ENCODE results near the gene CTXN2. TPM values are rescaled to one million over a fixed set of nuclear protein-coding genes. Genes with fewer than 3 reads are reported as not detected.

CTXN2 gene
- total and polyA plus RNA-seq, 2 of the 4 experiments (the other 2 are of a cell fraction): not detected

DNA sequence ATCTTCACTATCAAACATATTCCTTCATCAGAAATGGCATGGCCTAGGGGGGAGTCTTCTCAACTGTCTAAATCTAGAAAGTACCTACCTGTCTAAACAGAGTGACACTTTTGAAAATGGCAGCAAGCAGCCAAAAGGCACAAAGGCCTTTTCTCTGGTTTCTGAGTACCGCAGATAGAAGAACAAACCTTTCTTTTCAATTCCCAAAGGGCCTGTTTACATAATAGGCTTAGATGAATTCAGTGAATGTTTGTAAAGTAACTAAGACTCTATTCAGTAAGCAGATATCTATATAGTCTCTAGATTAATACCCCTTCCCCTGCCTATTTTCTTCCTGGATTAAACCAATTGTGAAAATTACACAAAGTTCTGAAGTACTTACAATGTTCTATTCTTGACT is 20.5 kb upstream of the CTXN2 start:
- no peaks in the 10 kb centered on the region for H3K27me3 ChIP-seq (ENCODE audit: control insufficient read depth, insufficient read depth, low read length)
- H3K4me1 ChIP-seq (ENCODE audit: control insufficient read depth, insufficient read depth, low read length): no peaks in the 10 kb centered on the region
- H3K4me2 ChIP-seq (ENCODE audit: low read depth, low read length): no peak overlapping the region
- no peak overlapping the region for H3K23ac ChIP-seq (ENCODE audit: low read depth, low read length)
- H4K8ac ChIP-seq (ENCODE audit: low read depth in 2 of 2, low read length in 2 of 2): no peak overlapping the region
- no TSS peak for BruUV-seq (replicated peaks)
- no CpG with 5 or more reads among the region's 1 CpG for WGBS, 2 experiments (ENCODE audit: extremely low coverage in 2 of 2, insufficient read length in 1 of 2)
- dilution Hi-C loops (cut with HindIII; ENCODE audit: low sequenced_read_pairs, unreplicated experiment): no loop called here
- ATAC-seq (ENCODE audit: low read depth): no peak
- H4K20me1 ChIP-seq (ENCODE audit: insufficient read depth, low read length): no peaks in the 10 kb centered on the region
- H2BK15ac ChIP-seq (ENCODE audit: low read depth, low read length): no peak overlapping the region
- H3K4me3 ChIP-seq (ENCODE audit: insufficient read depth, low read depth, low read length): no peak overlapping the region
- no peak overlapping the region for H3K4ac ChIP-seq (ENCODE audit: low read depth, low read length)
- H3K79me1 ChIP-seq (ENCODE audit: low read depth in 1 of 2, low read length in 2 of 2): peaks cover 8 to 14% of the 10 kb centered on the region in 2 experiments; a peak in 3 of 4 replicates
- no peak overlapping the region for H3K9ac ChIP-seq (ENCODE audit: low read depth, low read length)
- H2BK120ac ChIP-seq (ENCODE audit: low read depth, low read length): no peak overlapping the region
- TF ChIP-seq BHLHE40 (IDR thresholded peaks at IDR 0.05; ENCODE audit: low read depth, low read length) (no peak), POLR2A (IDR thresholded peaks at IDR 0.05; ENCODE audit: low read depth, low read length) (no peak), FOS (IDR thresholded peaks at IDR 0.05; ENCODE audit: low read depth, low read length) (no peak), MAFK (IDR thresholded peaks at IDR 0.05; ENCODE audit: low read depth, low read length) (no peak), NFE2L2 (IDR thresholded peaks at IDR 0.05; ENCODE audit: low read depth, low read length) (no peak), SMC3 (IDR thresholded peaks at IDR 0.05; ENCODE audit: low read depth, low read length) (no peak), CHD1 (IDR thresholded peaks at IDR 0.05; ENCODE audit: low read depth, low read length) (no peak), MAZ (IDR thresholded peaks at IDR 0.05; ENCODE audit: borderline replicate concordance, low read depth, low read length) (no peak), RFX5 (IDR thresholded peaks at IDR 0.05; ENCODE audit: low read depth, low read length) (no peak), RAD21 (IDR thresholded peaks at IDR 0.05; ENCODE audit: low read length) (no peak), MXI1 (IDR thresholded peaks at IDR 0.05; ENCODE audit: borderline replicate concordance, low read depth, low read length) (no peak), CTCF (conservative IDR thresholded peaks at IDR 0.05; ENCODE audit: low read depth, low read length) (no peak), RCOR1 (IDR thresholded peaks at IDR 0.05; ENCODE audit: insufficient replicate concordance, low read length) (no peak), CEBPB (IDR thresholded peaks at IDR 0.05; ENCODE audit: low read depth, low read length) (no peak)
- TF ChIP-seq, protein P1, sequence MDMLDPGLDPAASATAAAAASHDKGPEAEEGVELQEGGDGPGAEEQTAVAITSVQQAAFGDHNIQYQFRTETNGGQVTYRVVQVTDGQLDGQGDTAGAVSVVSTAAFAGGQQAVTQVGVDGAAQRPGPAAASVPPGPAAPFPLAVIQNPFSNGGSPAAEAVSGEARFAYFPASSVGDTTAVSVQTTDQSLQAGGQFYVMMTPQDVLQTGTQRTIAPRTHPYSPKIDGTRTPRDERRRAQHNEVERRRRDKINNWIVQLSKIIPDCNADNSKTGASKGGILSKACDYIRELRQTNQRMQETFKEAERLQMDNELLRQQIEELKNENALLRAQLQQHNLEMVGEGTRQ (IDR thresholded peaks at IDR 0.05; ENCODE audit: low read depth, low read length): no peak
- TF ChIP-seq, protein P2, sequence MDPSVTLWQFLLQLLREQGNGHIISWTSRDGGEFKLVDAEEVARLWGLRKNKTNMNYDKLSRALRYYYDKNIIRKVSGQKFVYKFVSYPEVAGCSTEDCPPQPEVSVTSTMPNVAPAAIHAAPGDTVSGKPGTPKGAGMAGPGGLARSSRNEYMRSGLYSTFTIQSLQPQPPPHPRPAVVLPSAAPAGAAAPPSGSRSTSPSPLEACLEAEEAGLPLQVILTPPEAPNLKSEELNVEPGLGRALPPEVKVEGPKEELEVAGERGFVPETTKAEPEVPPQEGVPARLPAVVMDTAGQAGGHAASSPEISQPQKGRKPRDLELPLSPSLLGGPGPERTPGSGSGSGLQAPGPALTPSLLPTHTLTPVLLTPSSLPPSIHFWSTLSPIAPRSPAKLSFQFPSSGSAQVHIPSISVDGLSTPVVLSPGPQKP (IDR thresholded peaks at IDR 0.05; ENCODE audit: borderline replicate concordance, low read depth, low read length): no peak
- no peak overlapping the region for H4K5ac ChIP-seq (ENCODE audit: low read depth, low read length)
- no peak overlapping the region for H3K27ac ChIP-seq (ENCODE audit: insufficient read depth, low read length)
- no peak overlapping the region for H3K14ac ChIP-seq (replicated peaks; ENCODE audit: low read depth, low read length)
- no peak overlapping the region for H3K56ac ChIP-seq (ENCODE audit: extremely low read depth, insufficient read depth, low read length)
- no peaks in the 10 kb centered on the region for H3K9me1 ChIP-seq (ENCODE audit: insufficient read depth, low read length)
- DNase-seq: no peak
- H2AK5ac ChIP-seq (ENCODE audit: low read depth, low read length): no peak overlapping the region
- H3K36me3 ChIP-seq (ENCODE audit: control insufficient read depth, insufficient read depth, low read length): no peaks in the 10 kb centered on the region
- H4K91ac ChIP-seq (ENCODE audit: insufficient read depth, low read depth, low read length): no peak overlapping the region
- H2BK20ac ChIP-seq (ENCODE audit: low read depth, low read length): no peak overlapping the region
- H3K9me3 ChIP-seq (ENCODE audit: control insufficient read depth, insufficient read depth, low read length): no peaks in the 10 kb centered on the region
- H3K18ac ChIP-seq (ENCODE audit: low read depth, low read length): no peak overlapping the region
- in situ Hi-C loops (cut with MboI; ENCODE audit: low sequenced_read_pairs): no loop called here
- no peak overlapping the region for H2BK5ac ChIP-seq (ENCODE audit: low read depth, low read length, poor library complexity, severe bottlenecking)
- ChIA-PET POLR2A (ENCODE audit: unreplicated experiment) (no interaction called here), CTCF (no interaction called here)
- no peak overlapping the region for H2AFZ ChIP-seq (replicated peaks; ENCODE audit: low read length, poor library complexity)
- intact Hi-C loops (cut with micrococcal nuclease): no loop called here
- no peak overlapping the region for H2AK9ac ChIP-seq (replicated peaks; ENCODE audit: low read depth, low read length, poor library complexity)

Data from IMR-90 (cell line).